HG03521 (cell line): ENCODE data around the gene COBL.

ENCODE experiments used
- ATAC-seq: cut with Tn5 transposase; IDR thresholded peaks from one replicate; pipeline ENCODE4 v1.9.1; 2021; ENCODE audit warnings: mild to moderate bottlenecking, moderate library complexity; ENCODE audit not compliant: unreplicated experiment

Gene COBL

DNA sequence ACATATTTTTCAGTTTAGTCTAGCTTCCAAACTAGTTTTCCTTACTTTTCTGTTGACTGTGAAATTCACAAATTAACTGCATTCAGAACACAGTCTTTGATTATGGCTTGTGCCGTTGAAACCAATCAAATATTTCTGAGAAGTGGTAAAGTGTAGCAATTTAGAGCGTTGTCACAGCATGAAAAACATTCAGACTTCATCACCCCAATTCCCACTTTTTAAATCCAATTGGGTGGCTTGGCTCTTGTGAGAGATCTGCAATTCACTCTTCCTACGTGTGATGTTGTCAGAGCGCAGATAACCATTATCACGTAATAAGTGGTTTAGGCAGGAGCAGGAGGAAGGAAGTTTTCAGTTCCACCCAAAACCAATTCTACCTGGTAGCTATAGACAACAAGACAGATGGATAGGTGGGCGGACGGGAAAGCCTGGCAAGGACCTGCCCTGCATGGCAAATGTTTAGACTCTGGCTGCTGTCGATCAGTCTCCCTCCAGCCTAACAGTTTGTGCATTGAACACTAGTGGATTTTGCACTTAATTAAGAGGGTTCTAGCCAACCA, 8.9 kb downstream of the COBL start:
- no peak for ATAC-seq

DNA sequence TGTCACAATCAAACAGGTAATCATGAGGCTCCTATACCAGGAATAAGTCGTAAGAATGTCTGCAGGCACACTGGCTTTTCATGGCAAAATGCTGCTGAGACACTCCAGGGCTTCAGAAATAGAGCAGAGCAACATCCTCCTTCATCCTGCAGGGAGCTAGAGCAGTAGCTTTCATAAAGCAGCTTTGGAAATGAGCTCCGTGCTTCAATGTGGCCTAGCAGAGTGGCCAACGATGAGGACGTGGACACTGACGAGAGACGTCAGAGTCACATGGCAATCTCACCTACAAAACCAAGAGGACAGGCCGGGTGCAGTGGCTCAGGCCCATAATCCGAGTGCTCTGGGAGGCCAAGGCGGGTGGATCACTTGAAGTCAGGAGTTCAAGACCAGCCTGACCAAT, 9.8 kb downstream of the COBL start:
- no peak for ATAC-seq

GRCh38 chr7:51304729-51305128, 11.9 kb downstream of the COBL start:
- no peak for ATAC-seq

DNA sequence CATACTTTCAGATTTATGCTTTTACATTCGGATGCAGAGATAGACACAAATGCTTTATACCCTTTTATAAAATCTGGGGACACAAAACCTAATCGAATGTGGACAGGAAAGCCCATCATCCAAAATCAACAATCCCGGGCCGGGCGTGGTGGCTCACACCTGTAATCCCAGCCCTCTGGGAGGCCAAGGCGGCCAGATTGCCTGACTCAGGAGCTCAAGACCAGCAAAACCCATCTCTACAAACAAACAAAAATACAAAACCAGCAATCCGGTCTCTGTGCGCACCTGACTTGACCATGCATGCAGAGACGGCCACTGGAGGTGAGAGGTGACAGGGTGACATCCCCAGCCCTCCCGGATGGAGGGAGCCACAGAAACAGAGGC, 13.5 kb downstream of the COBL start:
- ATAC-seq, result no peak

GRCh38 chr7:51301806-51302205, 14.8 kb downstream of the COBL start:
- no peak for ATAC-seq

DNA sequence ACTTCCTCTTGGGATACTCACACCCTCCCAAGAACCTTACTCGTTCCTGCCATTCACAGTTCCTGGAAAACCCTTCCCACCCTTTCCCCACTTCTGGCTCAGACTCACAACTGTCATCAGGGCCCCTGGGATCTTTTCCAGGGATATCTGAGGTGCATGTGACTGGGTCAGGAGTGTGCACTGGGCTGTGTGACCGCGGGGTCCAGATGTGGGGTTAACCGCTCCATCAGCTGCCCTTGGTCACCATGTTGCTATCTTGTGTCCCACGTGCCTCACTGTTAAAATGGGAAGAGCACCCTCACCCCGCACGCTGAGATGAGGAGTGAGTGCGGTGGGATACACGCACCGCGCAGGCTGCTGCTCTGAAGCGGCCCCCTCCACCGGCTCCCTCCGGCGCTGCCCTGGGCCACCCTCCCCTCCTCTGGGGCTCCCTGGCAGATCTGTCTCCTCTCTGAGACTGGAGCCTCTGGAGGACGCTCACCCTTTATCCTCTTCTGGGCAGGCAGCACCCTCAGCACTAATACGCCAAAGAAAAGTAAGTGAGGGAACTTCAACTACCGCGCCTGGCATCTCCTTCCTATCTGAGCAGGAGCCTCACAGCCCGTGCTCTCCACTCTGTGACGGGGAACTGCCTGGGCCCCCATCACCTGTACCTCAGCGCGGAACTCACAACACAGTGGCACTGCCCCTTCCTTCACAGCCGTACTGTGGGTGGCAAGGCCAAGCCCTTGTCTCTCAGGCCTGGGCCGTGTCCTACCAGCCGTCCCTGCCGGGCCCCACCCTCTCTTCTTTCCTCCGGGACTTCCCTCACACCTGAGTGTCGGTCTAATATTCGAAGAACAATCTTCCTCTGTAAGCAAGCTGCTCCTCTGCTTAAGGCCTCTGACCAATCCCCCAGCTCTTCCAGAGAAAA, 15.6 kb downstream of the COBL start:
- no peak for ATAC-seq

DNA sequence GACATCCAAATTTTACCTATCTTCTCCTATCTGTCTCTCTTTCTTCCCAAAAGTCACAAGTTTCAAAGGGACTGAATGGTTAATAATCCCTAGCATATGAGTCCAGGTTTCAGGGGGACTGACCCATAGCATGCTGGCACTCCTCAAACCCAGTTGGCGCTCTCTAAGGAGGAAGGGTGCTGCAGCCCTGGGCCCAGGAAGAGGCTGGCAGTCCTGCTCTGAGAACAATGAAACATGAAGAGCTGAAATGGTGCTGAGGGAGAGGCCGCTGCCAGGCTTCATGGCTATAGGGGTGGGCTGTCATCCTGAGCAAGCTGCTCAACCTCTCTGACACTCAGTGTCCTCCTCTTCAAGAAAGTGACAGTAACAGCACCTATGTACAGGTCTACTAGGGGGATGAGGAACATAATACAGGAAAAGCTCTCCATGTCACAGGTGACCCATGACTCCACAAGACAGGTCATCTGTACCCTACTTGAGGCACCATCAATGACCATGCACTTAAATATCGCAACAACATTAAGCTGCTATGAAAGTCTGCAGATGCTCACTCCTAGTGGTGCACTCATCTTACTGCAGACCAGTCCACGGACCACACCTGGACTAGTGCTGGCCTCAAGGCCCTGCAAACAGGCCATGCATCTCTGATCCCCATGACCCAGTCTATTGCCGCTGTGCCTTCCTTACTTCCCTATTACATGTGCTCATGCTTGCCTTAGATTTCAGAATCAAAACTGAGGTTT, 17.0 kb downstream of the COBL start:
- no peak for ATAC-seq

GRCh38 chr7:51298912-51299311, 17.7 kb downstream of the COBL start:
- ATAC-seq, result no peak

- ATAC-seq, result no peak
Observed at GRCh38 chr7:51297986-51298385, 18.6 kb downstream of the COBL start.

DNA sequence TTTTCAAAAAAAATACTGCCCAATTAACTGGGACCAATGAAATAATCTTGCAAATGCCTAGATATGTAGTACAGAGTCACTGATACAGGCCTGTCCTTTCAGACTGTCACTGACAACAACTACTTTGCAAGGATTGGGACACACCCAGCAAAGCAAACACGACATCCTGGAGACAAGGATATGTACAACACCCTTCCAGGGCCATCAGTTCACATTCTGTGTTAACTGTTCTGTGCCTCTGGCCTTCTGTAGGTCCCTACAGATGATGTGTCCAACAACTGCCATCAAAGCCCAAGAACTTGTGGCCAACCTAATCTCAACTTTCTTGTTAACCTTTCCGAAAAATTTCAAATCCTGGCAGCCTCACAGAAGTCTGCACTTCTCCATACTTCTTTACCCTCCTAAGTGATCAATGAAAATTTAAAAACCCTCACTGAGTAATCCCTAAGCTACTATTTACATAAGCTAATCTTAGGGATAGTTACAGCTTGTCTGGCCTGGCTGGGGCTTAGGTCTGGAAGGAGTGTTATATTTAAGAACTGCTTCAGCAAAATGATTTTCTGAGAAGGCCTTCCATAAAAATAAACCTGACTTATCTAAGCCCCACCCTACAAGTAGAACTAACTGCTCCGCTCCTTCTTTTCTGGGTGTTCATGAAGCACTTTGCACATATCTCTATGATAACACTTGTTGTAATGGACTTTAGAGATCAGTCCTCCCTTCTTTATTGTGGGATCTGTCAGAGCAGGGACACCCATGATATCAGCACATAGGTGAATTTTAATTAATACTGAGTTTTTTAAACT, 21.0 kb downstream of the COBL start:
- no peak for ATAC-seq

- no peak for ATAC-seq
Observed at GRCh38 chr7:51292596-51292995, 24.0 kb downstream of the COBL start.

DNA sequence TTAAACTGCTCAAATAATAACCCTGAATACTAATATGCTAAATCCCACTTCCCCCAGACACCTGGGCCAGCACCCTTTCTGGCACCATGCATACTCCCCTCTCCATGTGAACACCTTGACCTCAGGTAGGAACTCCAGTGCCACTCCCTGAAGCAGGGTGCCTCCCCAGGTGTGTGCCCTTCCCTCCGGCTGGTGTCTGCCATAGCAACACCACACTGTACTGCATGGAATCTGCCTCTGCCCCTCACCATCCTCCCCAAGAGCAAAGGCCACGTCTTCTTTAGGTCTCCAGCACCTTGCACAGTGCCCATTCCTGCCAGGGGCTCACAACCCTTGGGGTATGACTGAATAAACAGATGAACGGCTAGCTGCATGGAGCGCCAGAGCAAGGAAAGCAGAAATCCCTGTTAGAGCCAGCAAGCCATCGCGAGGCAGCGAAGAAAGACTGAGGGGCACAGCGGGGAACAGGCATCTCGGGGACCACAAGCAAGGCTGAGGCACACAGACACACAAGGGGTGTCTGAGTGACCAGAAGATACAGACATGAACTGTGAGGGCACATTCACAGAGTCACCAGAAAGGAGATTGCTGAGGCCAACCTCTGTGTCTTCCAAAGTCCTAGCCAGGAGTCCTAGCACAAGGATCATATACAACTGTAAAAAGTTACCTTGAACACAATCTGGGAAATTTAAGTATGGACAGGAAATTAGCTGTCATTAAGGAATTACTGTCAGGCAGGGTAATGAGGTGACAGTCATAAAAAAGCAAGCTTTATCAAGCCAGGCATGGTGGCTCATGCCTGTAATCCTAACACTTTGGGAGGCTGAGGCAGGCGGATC, 25.7 kb downstream of the COBL start:
- no peak for ATAC-seq

- ATAC-seq, result no peak
Observed at GRCh38 chr7:51290304-51290637, 26.3 kb downstream of the COBL start.

DNA sequence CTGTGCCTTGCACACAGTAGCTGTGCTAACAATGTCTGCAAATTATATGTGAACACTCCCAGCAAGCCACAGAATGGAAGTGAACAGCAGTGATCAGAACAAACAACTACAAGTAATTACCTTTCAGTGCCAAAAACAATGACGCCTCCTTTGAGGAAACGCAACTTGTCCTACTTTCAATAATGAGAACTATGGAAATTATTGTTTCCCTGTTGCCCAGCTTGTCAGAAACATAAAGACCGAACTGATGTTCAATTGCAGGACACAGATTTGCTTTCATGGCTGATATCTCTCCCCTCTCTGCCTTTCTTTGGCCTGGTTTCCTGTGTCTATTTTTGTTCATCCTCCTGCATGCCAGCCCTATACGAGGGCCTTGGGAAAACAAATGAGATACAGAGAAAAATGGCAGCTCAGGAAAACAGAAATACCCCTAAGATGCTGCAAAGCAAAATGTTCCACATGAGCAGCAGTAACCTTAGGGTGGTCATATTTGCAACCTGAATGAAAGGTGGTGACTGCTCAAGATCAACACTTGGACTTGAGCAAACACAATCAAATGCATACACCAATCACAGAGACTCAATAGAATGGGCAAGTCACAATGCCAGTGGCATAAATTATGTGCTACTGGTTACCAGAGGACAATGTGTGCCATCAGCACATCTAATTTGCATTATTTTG, 26.8 kb downstream of the COBL start:
- ATAC-seq, result no peak

- ATAC-seq, result no peak
Observed at GRCh38 chr7:51288896-51289622, 27.6 kb downstream of the COBL start.

DNA sequence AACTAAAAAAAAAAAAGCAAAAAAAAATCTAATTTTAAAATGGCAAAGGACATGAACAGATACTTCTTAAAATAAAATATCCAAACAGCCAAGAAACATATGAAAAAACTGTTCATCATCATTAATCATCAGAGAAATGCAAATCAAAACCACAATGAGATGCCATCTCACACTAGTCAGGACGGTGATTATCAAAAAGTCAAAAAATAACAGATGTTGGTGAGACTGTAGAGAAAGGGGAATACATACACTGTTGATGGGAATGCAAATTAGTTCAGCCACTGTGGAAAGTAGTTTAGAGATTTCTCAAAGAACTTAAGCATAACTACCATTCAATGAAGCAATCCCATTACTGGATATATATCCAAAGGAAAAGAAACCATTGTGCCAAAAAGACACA, 30.2 kb downstream of the COBL start:
- ATAC-seq, result no peak

DNA sequence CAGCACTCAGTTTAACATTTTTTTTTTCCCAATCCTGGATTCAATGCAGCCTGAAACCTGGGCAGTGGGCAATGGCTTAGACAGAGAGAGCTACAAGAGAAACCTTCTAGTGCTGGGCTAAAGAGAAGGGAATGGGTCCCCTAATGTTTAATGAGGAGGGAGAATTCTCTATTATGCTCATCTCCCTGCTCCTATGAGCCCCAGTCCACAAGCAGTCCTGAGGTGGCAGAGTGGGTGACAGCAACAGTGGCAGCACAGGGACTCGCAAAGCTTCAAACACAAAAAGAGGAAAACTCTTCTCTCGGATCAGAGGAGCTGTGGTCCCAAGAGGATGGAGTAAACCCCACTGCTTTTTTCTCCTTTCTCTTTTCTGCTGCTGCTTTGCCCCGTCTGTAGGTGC, 36.5 kb downstream of the COBL start:
- no peak for ATAC-seq

GRCh38 chr7:51279391-51280023, 37.1 kb downstream of the COBL start:
- no peak for ATAC-seq

- ATAC-seq, result no peak
Observed at GRCh38 chr7:51278797-51279196, 37.8 kb downstream of the COBL start.
